Measurements from ENCODE around the gene DNHD1.

- TF ChIP-seq EP300 (IDR thresholded peaks at IDR 0.05) (no peak), CTCF (IDR thresholded peaks at IDR 0.05) (no peak), POLR2A (IDR thresholded peaks at IDR 0.05) (no peak), POLR2AphosphoS5 (IDR thresholded peaks at IDR 0.05) (no peak)
These were observed 64.2 kb downstream of the DNHD1 start for GRCh38 chr11:6561288-6561687.
